ENCODE measurements around the gene OR2J2. TPM values are rescaled to one million over a fixed set of nuclear protein-coding genes. Genes with fewer than 3 reads are reported as not detected.
"Not testable (repeated sequence)": the region's sequence is repeated elsewhere in the genome, so short reads cannot be mapped to it uniquely, and the experiment has no call there.

Gene OR2J2
- total RNA-seq (2012; rRNA removed) (not detected in 2 replicates), polyA plus RNA-seq (2012; rRNA removed) (not detected in 2 replicates), Bru-seq, nascent RNA (not detected), BruChase-seq, experiment 1, labeled RNA remaining after a 6-hour chase (not detected), BruChase-seq, experiment 2, labeled RNA remaining after a 2-hour chase (not detected)
- polyA plus RNA-seq (2012; cell fraction: cytosol; rRNA removed), result not detected in 2 replicates
- not detected in 2 replicates for polyA plus RNA-seq (2012; cell fraction: nucleus; rRNA removed; ENCODE audit: low replicate concordance)
- long read RNA-seq, result 0 reads

- H3K4me1 ChIP-seq (ENCODE audit: control insufficient read depth, insufficient read depth, low read length); H4K20me1 ChIP-seq (ENCODE audit: insufficient read depth, low read length); intact Hi-C loops (cut with micrococcal nuclease); ATAC-seq (ENCODE audit: low read depth); H3K18ac ChIP-seq (ENCODE audit: low read depth, low read length); DNase-seq; CTCF ChIA-PET; H3K14ac ChIP-seq (replicated peaks; ENCODE audit: low read depth, low read length); POLR2A ChIA-PET (ENCODE audit: unreplicated experiment); H3K4me2 ChIP-seq (ENCODE audit: low read depth, low read length); in situ Hi-C loops (cut with MboI; ENCODE audit: low sequenced_read_pairs); dilution Hi-C loops (cut with HindIII; ENCODE audit: low sequenced_read_pairs, unreplicated experiment); H4K8ac ChIP-seq (ENCODE audit: low read depth in 2 of 2, low read length in 2 of 2); H3K4ac ChIP-seq (ENCODE audit: low read depth, low read length); H3K23ac ChIP-seq (ENCODE audit: low read depth, low read length); H3K27me3 ChIP-seq (ENCODE audit: control insufficient read depth, insufficient read depth, low read length); H3K9me1 ChIP-seq (ENCODE audit: insufficient read depth, low read length); H3K79me1 ChIP-seq (ENCODE audit: low read depth in 1 of 2, low read length in 2 of 2); H3K9ac ChIP-seq (ENCODE audit: low read depth, low read length); H3K9me3 ChIP-seq (ENCODE audit: control insufficient read depth, insufficient read depth, low read length); H2BK5ac ChIP-seq (ENCODE audit: low read depth, low read length, poor library complexity, severe bottlenecking); H2BK120ac ChIP-seq (ENCODE audit: low read depth, low read length); H4K91ac ChIP-seq (ENCODE audit: insufficient read depth, low read depth, low read length); H2BK20ac ChIP-seq (ENCODE audit: low read depth, low read length); H4K5ac ChIP-seq (ENCODE audit: low read depth, low read length); H3K4me3 ChIP-seq (ENCODE audit: insufficient read depth, low read depth, low read length); H3K27ac ChIP-seq (ENCODE audit: insufficient read depth, low read length); H2AK5ac ChIP-seq (ENCODE audit: low read depth, low read length); H2AFZ ChIP-seq (replicated peaks; ENCODE audit: low read length, poor library complexity); BruUV-seq (replicated peaks); H2BK15ac ChIP-seq (ENCODE audit: low read depth, low read length); H3K56ac ChIP-seq (ENCODE audit: extremely low read depth, insufficient read depth, low read length); H2AK9ac ChIP-seq (replicated peaks; ENCODE audit: low read depth, low read length, poor library complexity); H3K36me3 ChIP-seq (ENCODE audit: control insufficient read depth, insufficient read depth, low read length): not testable (repeated sequence)
- no CpG with 5 or more reads among the region's 2 CpGs for WGBS, 2 experiments (ENCODE audit: extremely low coverage in 2 of 2, insufficient read length in 1 of 2)
Observed at GRCh38 chr6:29170607-29171006, at the start of gene OR2J2. Gene OR2J2, plus strand, starts transcription at chr6:29170907. Its CDS starts 2,729 bp downstream, at chr6:29173636.

All from IMR-90 (cell line).